Adrenal gland (tissue), 12 donors: ENCODE results near the gene MAPKAP1. TPM values are rescaled to one million over a fixed set of nuclear protein-coding genes. Genes with fewer than 3 reads are reported as not detected.

ENCODE experiments used
- DNase-seq, 7 donors: peaks; one replicate each; pipeline ENCODE4 v3.0.0-alpha.2; 2019 to 2020
- H3K27ac ChIP-seq, 5 donors: fragments of 200-600 bp; sonication (generic) in 4 of 5; 1 replicate in 3 of 5; 2 replicates in 2 of 5; pipeline versions ENCODE4 v1.5.1 to v1.8.0; 2016 to 2020; ENCODE audit warnings: mild to moderate bottlenecking in 1 of 5
- H3K27me3 ChIP-seq: fragments of 200-600 bp; 2 replicates; pipeline ENCODE4 v1.8.0; 2021
- H3K36me3 ChIP-seq, 2 donors: fragments of 200-600 bp; replicated peaks in 1 of 2; 1 replicate in 1 of 2; 2 replicates in 1 of 2; pipeline versions ENCODE4 v1.5.1 to v1.8.0; 2018 to 2022
- H3K4me1 ChIP-seq, 2 donors: fragments of 200-600 bp; replicated peaks in 1 of 2; 1 replicate in 1 of 2; 2 replicates in 1 of 2; pipeline versions ENCODE4 v1.5.1 to v1.8.0; 2018 to 2021
- H3K4me3 ChIP-seq, 4 donors: fragments of 200-600 bp; sonication (generic) in 3 of 4; one replicate each; pipeline ENCODE4 v1.5.1; 2016 to 2018
- H3K9me3 ChIP-seq, 3 donors: fragments of 200-600 bp; sonication (generic) in 1 of 3; replicated peaks in 1 of 3; 1 replicate in 2 of 3; 2 replicates in 1 of 3; pipeline versions ENCODE4 v1.5.1 to v1.8.0; 2016 to 2021
- CTCF ChIP-seq, 6 experiments: fragments of 450-650 bp in 4 of 6; fragments of 200-600 bp in 2 of 6; sonication (generic) in 1 of 6; IDR thresholded peaks; 1 replicate in 5 of 6; 2 replicates in 1 of 6; pipeline versions ENCODE4 v1.5.1 to v1.8.0; 2016 to 2021; ENCODE audit warnings: antibody characterized with exemption in 6 of 6, mild to moderate bottlenecking in 2 of 6, moderate library complexity in 1 of 6
- POLR2A ChIP-seq, 2 donors: fragments of 450-650 bp; IDR thresholded peaks; one replicate each; pipeline ENCODE4 v1.6.1; 2017; ENCODE audit warnings: antibody characterized with exemption in 2 of 2, mild to moderate bottlenecking in 2 of 2, moderate library complexity in 1 of 2
- WGBS, 4 donors: extraction: QIAGEN DNeasy Blood & Tissue Kit in 2 of 4; methylation state at CpG; one replicate each; pipeline versions ENCODE4 v1.1.5 to v1.1.7; 2013 to 2017; 5-methylcytosine and 5-hydroxymethylcytosine counted together
- intact Hi-C, 2 donors: fragments of 100-400 bp; cut with DNase I; formaldehyde crosslinking; loops; one replicate each; pipeline versions ENCODE4 v1.14.1 to v1.15.0; 2022 to 2023
- polyA plus RNA-seq, 3 donors: library from polyadenylated mRNA; stranded (reverse); fragments of 200-250 nt in 2 of 3; fragments of 350-450 nt in 1 of 3; fragmentation: Illumina TruSeq in 1 of 3; extraction: RNeasy Lipid Tissue Mini Kit (QIAGEN cat#74804) in 1 of 3; gene quantifications; one replicate each; pipeline ENCODE4 v1.2.3, GENCODE V29; 2013 to 2014
- total RNA-seq, 9 donors: library from RNA; depleted of rRNA in 4 of 9; stranded (reverse); fragments of >200 nt in 4 of 9; fragments of 120-200 nt in 1 of 9; fragmentation: NEBNext Ultra II Directional in 1 of 9; extraction: Animal tissue kit (Norgen Biotek cat#: 25700) in 1 of 9; gene quantifications; one replicate each; pipeline versions ENCODE4 v1.1.0 to v1.2.4, GENCODE V29; 2013 to 2023
- donor health status: healthy with polysubstance abuse.
- donor health status: Bipolar disorder and iron deficiency.
- donor health status: DM: yes; HTN: yes; CAD: no.
- donor health status: DM: no; HTN: no; CAD: no.
- donor health status: DM: no; HTN: no; CAD: no.
- donor health status: DM: yes; HTN: yes; CAD: no.

MAPKAP1 gene
- total and polyA plus RNA-seq, 12 donors: 72.2 to 156 (median 94.9) TPM

DNA sequence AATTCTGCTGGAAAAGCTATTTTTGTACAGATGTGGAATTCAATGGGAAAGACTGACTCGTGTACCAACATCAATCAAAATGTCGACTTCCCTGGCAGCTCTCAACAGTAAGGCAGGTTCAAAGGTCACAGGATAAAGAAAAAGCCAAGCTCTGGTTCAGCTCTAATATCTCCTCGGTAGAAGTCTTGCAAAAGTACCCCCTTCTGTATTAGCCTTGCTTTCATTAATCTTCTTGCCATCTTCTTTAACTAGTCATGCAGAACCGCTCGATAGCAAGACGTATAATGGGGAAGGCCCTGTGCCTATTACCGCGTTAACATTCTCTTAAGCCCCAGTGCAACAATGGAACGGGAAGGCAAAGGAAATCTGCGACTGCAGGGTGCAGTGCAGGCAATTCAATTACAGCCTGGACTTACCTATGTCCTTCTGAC, 244.1 kb downstream of the MAPKAP1 start:
- Histone ChIP-seq H3K27me3 (no peaks in the 10 kb centered on the region), H3K9me3 (no peaks in the 10 kb centered on the region), H3K36me3 (no peaks in the 10 kb centered on the region), H3K4me1 (peaks cover 0 to 9% of the 10 kb centered on the region in 2 donors), H3K4me3 (no peak overlapping the region), H3K27ac (no peak overlapping the region)
- intact Hi-C loops: no loop called here
- 58 to 78% (median 60%) methylated on average over 10 of the region's 10 CpGs for WGBS, 4 donors
- DNase-seq: peak in 2 of 7 donors; percentile 33 to 52
- TF ChIP-seq POLR2A (IDR thresholded peaks at IDR 0.05): no peak
- TF ChIP-seq CTCF (IDR thresholded peaks at IDR 0.05): no peak

- no peaks in the 10 kb centered on the region for H3K36me3 ChIP-seq
- 85 to 95% (median 93%) methylated on average over 8 of the region's 8 CpGs for WGBS, 4 donors
- intact Hi-C loops: no loop called here
- TF ChIP-seq CTCF (IDR thresholded peaks at IDR 0.05) (no peak), POLR2A (IDR thresholded peaks at IDR 0.05) (no peak)
- H3K4me1 ChIP-seq: peaks cover 0 to 9% of the 10 kb centered on the region in 2 donors
- no peak overlapping the region for H3K27ac ChIP-seq
- DNase-seq: no peak
- H3K27me3 ChIP-seq: no peaks in the 10 kb centered on the region
- no peak overlapping the region for H3K4me3 ChIP-seq
- peaks cover 0 to 6% (median 0%) of the 10 kb centered on the region in 3 donors for H3K9me3 ChIP-seq
These were observed 245.3 kb downstream of the MAPKAP1 start for GRCh38 chr9:125461636-125462190.

DNA sequence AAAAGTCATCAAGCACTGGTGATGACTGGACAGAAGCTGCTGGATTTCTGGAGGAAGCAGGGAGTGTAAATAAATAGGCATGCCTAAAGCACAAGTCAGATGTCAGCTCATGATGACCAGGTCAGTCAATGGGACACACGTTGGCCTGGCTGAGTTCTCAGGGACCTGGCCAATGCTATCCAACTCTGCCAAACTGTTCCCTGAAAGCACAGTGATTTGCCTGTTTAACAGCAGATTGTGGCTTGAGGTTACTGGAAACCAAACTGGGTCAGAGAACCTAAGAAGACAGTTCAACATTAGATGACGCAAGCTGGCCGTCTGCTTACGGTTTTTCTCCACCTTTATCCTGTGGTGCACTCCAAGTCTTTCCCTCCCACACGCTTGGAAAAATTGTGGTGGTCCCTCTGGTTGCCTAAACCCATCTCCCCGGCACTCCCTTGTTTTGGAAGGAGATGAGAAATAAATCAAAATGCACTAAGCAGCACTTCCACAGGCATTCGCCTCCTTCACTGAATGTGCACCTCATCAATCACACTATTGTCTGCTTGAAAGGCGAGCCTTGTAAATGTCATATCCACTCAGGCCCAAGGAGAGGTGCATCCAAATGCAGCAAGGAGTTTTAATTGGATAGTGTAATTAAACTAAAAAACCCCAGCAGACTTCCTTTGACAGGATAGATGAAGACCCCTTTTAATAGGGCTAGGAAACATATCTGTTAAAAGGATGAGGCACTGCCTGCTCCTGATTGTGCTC, 245.9 kb downstream of the MAPKAP1 start:
- WGBS, 4 donors: 80 to 90% (median 84%) methylated on average over 8 of the region's 8 CpGs
- peak in 1 of 7 donors; percentile 18 for DNase-seq
- H3K9me3 ChIP-seq: peaks cover 0 to 6% (median 0%) of the 10 kb centered on the region in 3 donors
- peaks cover 0 to 9% of the 10 kb centered on the region in 2 donors for H3K4me1 ChIP-seq
- H3K27ac ChIP-seq: no peak overlapping the region
- no peak overlapping the region for H3K4me3 ChIP-seq
- no peaks in the 10 kb centered on the region for H3K27me3 ChIP-seq
- no peaks in the 10 kb centered on the region for H3K36me3 ChIP-seq
- intact Hi-C loops: no loop called here
- no peak for TF ChIP-seq POLR2A (IDR thresholded peaks at IDR 0.05)
- no peak for TF ChIP-seq CTCF (IDR thresholded peaks at IDR 0.05)

- Histone ChIP-seq H3K9me3 (peaks cover 0 to 6% (median 0%) of the 10 kb centered on the region in 3 donors), H3K27me3 (no peaks in the 10 kb centered on the region), H3K4me3 (no peak overlapping the region), H3K27ac (no peak overlapping the region), H3K4me1 (peaks cover 0 to 9% of the 10 kb centered on the region in 2 donors), H3K36me3 (no peaks in the 10 kb centered on the region)
- 94 to 99% (median 98%) methylated on average over 7 of the region's 7 CpGs for WGBS, 4 donors
- DNase-seq: no peak
- intact Hi-C loops: no loop called here
- TF ChIP-seq CTCF (IDR thresholded peaks at IDR 0.05) (no peak), POLR2A (IDR thresholded peaks at IDR 0.05) (no peak)
These were observed 246.7 kb downstream of the MAPKAP1 start for GRCh38 chr9:125460346-125460745.
